ENCODE results near the gene PRDM12.

DNA sequence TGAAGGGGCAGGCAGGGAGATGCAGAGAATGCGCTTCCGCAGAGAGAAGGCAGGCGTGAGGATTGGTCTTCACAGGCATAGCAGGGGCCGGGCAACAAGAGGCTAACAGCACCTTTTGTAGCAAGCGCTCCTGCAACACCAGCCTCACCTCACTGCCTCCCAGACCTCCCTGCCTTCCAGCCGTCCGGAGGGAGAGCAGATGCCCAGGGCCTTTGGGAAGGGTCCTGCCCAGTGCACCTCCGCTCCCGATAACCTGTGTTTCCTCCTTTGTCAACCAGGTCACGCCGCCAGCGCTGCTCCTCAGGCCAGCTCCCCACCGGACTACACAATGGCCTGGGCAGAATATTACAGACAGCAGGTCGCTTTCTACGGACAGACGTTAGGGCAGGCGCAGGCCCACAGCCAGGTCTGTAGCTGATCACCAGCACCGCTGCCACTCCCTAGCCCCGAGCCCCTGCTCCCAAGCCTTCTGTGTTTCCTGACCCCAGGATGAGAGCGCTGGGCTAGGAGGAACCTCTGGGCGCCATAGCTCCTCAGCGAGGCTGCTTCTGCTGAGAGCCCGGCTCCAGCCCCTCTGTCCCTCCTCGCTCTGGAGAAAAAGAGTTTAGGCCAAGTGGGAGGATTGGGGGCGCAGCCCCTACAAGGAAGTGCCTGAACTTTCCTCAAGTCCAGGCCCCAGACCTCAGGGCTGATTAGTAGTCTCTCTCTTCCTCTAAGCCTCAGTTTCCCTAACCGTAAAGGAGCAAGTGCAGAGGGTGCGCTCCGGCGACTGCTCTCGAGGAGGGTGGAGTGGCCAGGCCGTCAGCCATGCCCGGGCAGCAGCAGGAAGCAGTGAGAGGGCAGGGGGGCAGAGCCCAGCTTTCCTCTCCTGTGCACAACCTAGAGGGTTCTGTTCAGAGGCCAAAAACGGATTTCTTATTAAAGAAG is 28.4 kb upstream of the PRDM12 start:
- TF ChIP-seq CTCF (IDR thresholded peaks at IDR 0.05) = no peak
- TF ChIP-seq POLR2A (IDR thresholded peaks at IDR 0.05) = no peak

All from uterus (tissue), 2 donors.